ENCODE data around the gene KATNAL1.

The KATNAL1 gene

DNA sequence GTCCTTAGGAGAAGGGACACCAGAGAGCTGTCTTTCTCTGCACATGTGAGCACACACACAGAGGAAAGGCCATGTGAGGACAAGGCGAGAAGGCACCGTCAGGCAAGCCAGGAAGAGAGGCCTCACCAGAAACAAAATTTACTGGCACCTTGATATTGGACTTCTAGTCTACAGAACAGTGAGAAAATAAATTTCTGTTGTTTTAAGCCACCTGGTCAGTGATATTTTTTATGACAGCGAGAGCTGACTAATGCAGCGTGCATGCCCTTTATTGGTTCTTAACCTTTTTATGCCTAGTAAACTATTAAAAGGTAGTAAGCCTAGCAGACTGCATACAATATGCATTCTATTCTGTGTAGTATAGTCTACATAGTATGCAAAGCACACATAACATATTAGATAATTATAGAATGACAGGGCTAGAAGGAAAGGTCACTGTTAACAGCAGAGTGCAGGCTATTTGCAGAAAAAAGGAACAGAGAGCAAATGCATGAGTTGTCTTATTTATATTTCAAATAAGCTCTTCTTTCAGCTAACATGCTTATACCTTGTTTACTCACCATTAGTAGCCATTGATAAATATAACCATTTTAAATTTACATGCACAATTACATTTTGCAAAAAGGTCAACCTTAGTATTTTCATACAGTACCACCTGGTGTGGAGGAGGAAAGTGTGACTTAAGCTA is 25.2 kb upstream of the KATNAL1 start:
- H3K4me1 ChIP-seq (ENCODE audit: control insufficient read depth in 5 of 5, insufficient read depth in 5 of 5, low read length in 5 of 5), result peaks cover 0 to 7% (median 4%) of the 10 kb centered on the region in 5 donors
- no peaks in the 10 kb centered on the region for H3K36me3 ChIP-seq (ENCODE audit: control insufficient read depth in 5 of 5, insufficient read depth in 5 of 5, low read length in 5 of 5)
- H3K9me3 ChIP-seq (ENCODE audit: control insufficient read depth in 5 of 5, low read length in 5 of 5), result no peaks in the 10 kb centered on the region
- no peak overlapping the region for H3K9ac ChIP-seq (ENCODE audit: low read length in 5 of 5)
- H3K4me3 ChIP-seq (ENCODE audit: low read depth in 1 of 5, low read length in 5 of 5), result no peak overlapping the region
- no peaks in the 10 kb centered on the region for H3K27me3 ChIP-seq (ENCODE audit: control insufficient read depth in 5 of 5, insufficient read depth in 4 of 5, low read length in 5 of 5)
- no peak overlapping the region for H3K27ac ChIP-seq (ENCODE audit: low read depth, low read length)

DNA sequence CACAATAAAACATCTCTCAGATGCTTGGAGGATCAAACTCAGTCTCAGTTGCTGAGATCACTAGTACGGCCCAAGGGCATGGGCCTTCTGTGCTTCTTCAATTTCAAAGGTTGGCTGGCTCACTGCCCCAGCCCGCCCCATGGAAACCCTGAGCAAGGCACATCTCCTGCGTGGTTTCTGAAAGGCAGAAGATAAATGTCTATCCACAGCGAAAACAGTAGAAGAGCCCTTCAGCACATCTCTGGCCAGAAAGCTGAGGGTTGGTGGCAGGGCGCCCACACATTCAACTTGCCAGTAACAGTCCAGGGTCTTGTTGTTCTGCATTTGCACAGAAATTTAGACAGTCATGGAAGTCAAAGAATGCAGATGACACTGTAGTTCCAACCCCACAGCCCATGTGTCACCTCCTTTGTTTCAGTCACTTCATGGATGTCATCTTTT is 24.0 kb upstream of the KATNAL1 start:
- Histone ChIP-seq H3K9me3 (ENCODE audit: control insufficient read depth in 5 of 5, low read length in 5 of 5) (peaks cover 0 to 2% (median 0%) of the 10 kb centered on the region in 5 donors), H3K36me3 (ENCODE audit: control insufficient read depth in 5 of 5, insufficient read depth in 5 of 5, low read length in 5 of 5) (no peaks in the 10 kb centered on the region), H3K27me3 (ENCODE audit: control insufficient read depth in 5 of 5, insufficient read depth in 4 of 5, low read length in 5 of 5) (no peaks in the 10 kb centered on the region), H3K4me3 (ENCODE audit: low read depth in 1 of 5, low read length in 5 of 5) (no peak overlapping the region), H3K4me1 (ENCODE audit: control insufficient read depth in 5 of 5, insufficient read depth in 5 of 5, low read length in 5 of 5) (peaks cover 0 to 7% (median 4%) of the 10 kb centered on the region in 5 donors), H3K27ac (ENCODE audit: low read depth, low read length) (peak overlapping the region; percentile 11), H3K9ac (ENCODE audit: low read length in 5 of 5) (no peak overlapping the region)

DNA sequence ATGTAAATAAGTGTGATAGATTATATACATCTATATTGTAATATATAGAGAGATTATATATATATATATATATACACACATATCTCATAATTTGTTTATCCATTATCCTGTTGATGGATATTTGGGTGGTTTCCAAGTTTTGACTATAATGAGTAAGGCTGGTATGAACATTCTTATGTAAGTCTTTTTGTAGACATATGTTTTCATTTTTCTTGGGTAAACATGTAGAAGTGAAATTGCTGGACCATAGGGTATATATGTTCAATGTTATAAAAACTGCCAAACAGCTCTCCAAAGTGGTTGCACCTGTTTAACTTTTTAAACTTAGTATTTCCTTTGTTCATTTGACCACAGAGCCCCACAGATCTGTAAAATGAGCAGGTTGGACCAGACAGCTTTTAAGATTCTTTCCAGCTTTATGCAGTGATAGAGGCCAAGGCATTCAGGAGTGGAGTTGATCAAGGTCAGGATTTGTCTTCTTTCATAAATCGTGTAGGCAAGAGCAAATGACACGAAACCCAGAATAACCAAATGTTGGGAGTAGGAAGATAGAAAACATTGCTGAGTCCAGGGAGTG is 21.7 kb upstream of the KATNAL1 start:
- no peak overlapping the region for H3K27ac ChIP-seq (ENCODE audit: low read depth, low read length)
- H3K9me3 ChIP-seq (ENCODE audit: control insufficient read depth in 5 of 5, low read length in 5 of 5), result peaks cover 0 to 2% (median 0%) of the 10 kb centered on the region in 5 donors
- H3K4me1 ChIP-seq (ENCODE audit: control insufficient read depth in 5 of 5, insufficient read depth in 5 of 5, low read length in 5 of 5), result peaks cover 0 to 7% (median 0%) of the 10 kb centered on the region in 5 donors
- H3K4me3 ChIP-seq (ENCODE audit: low read depth in 1 of 5, low read length in 5 of 5), result no peak overlapping the region
- no peaks in the 10 kb centered on the region for H3K36me3 ChIP-seq (ENCODE audit: control insufficient read depth in 5 of 5, insufficient read depth in 5 of 5, low read length in 5 of 5)
- no peak overlapping the region for H3K9ac ChIP-seq (ENCODE audit: low read length in 5 of 5)
- no peaks in the 10 kb centered on the region for H3K27me3 ChIP-seq (ENCODE audit: control insufficient read depth in 5 of 5, insufficient read depth in 4 of 5, low read length in 5 of 5)

DNA sequence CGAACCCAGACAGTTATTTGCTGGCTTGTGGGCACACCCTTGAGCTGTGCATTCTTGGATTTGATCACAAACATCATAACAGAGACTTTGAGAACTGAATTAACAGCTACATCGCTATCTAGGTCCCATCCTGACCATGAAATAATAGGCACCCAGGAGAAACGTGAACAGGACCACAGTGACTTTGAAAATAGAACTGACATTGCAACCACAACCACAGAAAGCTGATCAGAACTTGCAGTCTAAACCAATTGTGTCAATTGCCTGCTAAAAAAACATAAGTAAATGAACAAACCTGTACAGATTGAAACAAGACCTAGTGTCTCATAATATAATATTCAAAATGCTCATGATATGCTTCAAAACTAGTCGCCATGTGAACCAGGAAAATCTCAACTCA is 18.3 kb upstream of the KATNAL1 start:
- H3K9me3 ChIP-seq (ENCODE audit: control insufficient read depth in 5 of 5, low read length in 5 of 5), result peaks cover 0 to 2% (median 0%) of the 10 kb centered on the region in 5 donors
- H3K27me3 ChIP-seq (ENCODE audit: control insufficient read depth in 5 of 5, insufficient read depth in 4 of 5, low read length in 5 of 5), result no peaks in the 10 kb centered on the region
- no peaks in the 10 kb centered on the region for H3K36me3 ChIP-seq (ENCODE audit: control insufficient read depth in 5 of 5, insufficient read depth in 5 of 5, low read length in 5 of 5)
- no peaks in the 10 kb centered on the region for H3K4me1 ChIP-seq (ENCODE audit: control insufficient read depth in 5 of 5, insufficient read depth in 5 of 5, low read length in 5 of 5)
- H3K9ac ChIP-seq (ENCODE audit: low read length in 5 of 5), result no peak overlapping the region
- no peak overlapping the region for H3K27ac ChIP-seq (ENCODE audit: low read depth, low read length)
- no peak overlapping the region for H3K4me3 ChIP-seq (ENCODE audit: low read depth in 1 of 5, low read length in 5 of 5)

DNA sequence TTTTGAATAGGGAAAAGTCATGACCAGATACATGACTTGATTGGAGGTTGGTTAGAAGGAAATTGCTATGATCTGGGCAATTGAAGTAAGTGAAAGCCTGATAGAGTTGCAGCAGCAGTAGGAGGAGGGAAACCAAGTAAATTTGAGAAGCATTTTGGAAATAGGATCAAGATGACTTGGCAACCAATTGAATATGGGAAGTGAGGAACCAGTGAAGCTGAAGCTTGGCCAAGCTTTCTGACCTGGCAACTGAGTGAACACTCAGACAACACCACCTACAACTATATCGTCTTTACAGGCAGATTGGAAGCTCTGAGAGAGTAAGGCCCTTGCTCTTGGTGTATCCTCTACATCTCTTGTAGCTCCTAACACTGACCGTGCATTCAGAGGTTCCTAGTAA is 16.2 kb upstream of the KATNAL1 start:
- Histone ChIP-seq H3K9me3 (ENCODE audit: control insufficient read depth in 5 of 5, low read length in 5 of 5) (peaks cover 0 to 2% (median 0%) of the 10 kb centered on the region in 5 donors), H3K4me3 (ENCODE audit: low read depth in 1 of 5, low read length in 5 of 5) (no peak overlapping the region), H3K36me3 (ENCODE audit: control insufficient read depth in 5 of 5, insufficient read depth in 5 of 5, low read length in 5 of 5) (no peaks in the 10 kb centered on the region), H3K9ac (ENCODE audit: low read length in 5 of 5) (no peak overlapping the region), H3K27ac (ENCODE audit: low read depth, low read length) (no peak overlapping the region), H3K4me1 (ENCODE audit: control insufficient read depth in 5 of 5, insufficient read depth in 5 of 5, low read length in 5 of 5) (peaks cover 0 to 12% (median 11%) of the 10 kb centered on the region in 5 donors), H3K27me3 (ENCODE audit: control insufficient read depth in 5 of 5, insufficient read depth in 4 of 5, low read length in 5 of 5) (no peaks in the 10 kb centered on the region)

DNA sequence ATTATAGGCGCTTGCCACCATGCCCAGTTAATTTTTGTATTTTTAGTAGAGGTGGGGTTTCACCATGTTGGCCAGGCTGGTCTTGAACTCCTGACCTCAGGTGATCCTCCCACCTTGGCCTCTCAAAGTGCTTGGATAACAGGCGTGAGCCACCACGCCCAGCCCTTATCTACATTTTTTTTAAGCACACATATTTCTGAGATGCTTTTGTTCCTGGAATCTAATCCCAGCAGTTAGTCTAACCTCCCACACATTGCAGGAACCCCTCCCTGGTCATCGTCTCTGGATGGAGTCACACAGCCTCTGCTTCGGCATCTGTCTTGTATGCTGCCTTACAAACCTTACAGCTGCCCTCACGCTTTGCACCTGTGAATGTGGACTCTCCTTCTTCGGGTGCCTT is 15.1 kb upstream of the KATNAL1 start:
- H3K27ac ChIP-seq (ENCODE audit: low read depth, low read length), result no peak overlapping the region
- H3K4me1 ChIP-seq (ENCODE audit: control insufficient read depth in 5 of 5, insufficient read depth in 5 of 5, low read length in 5 of 5), result peaks cover 0 to 21% (median 17%) of the 10 kb centered on the region in 5 donors
- no peak overlapping the region for H3K9ac ChIP-seq (ENCODE audit: low read length in 5 of 5)
- H3K27me3 ChIP-seq (ENCODE audit: control insufficient read depth in 5 of 5, insufficient read depth in 4 of 5, low read length in 5 of 5), result no peaks in the 10 kb centered on the region
- peaks cover 0 to 2% (median 0%) of the 10 kb centered on the region in 5 donors for H3K9me3 ChIP-seq (ENCODE audit: control insufficient read depth in 5 of 5, low read length in 5 of 5)
- H3K4me3 ChIP-seq (ENCODE audit: low read depth in 1 of 5, low read length in 5 of 5), result no peak overlapping the region
- H3K36me3 ChIP-seq (ENCODE audit: control insufficient read depth in 5 of 5, insufficient read depth in 5 of 5, low read length in 5 of 5), result no peaks in the 10 kb centered on the region

DNA sequence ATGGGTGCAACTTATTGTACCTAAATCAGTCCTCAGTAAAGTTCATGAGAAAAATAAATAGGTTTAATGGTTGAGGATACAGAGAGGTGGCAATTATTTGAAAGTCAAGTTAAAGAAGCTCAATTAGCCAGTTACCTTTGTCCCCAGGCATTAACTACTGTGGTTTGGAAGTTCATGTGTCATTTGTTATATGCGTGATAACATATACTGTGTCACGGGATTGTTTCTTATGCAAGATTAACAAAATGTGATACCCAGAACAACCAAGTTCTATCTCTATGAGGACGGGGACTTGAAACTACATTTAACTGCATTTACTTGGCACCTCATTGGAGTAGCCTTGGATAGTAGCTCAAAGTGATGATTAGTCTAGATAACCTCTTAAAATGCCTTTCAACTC is 13.9 kb upstream of the KATNAL1 start:
- Histone ChIP-seq H3K9me3 (ENCODE audit: control insufficient read depth in 5 of 5, low read length in 5 of 5) (no peaks in the 10 kb centered on the region), H3K9ac (ENCODE audit: low read length in 5 of 5) (no peak overlapping the region), H3K36me3 (ENCODE audit: control insufficient read depth in 5 of 5, insufficient read depth in 5 of 5, low read length in 5 of 5) (no peaks in the 10 kb centered on the region), H3K4me3 (ENCODE audit: low read depth in 1 of 5, low read length in 5 of 5) (no peak overlapping the region), H3K27me3 (ENCODE audit: control insufficient read depth in 5 of 5, insufficient read depth in 4 of 5, low read length in 5 of 5) (no peaks in the 10 kb centered on the region), H3K27ac (ENCODE audit: low read depth, low read length) (no peak overlapping the region), H3K4me1 (ENCODE audit: control insufficient read depth in 5 of 5, insufficient read depth in 5 of 5, low read length in 5 of 5) (peaks cover 0 to 24% (median 17%) of the 10 kb centered on the region in 5 donors)

DNA sequence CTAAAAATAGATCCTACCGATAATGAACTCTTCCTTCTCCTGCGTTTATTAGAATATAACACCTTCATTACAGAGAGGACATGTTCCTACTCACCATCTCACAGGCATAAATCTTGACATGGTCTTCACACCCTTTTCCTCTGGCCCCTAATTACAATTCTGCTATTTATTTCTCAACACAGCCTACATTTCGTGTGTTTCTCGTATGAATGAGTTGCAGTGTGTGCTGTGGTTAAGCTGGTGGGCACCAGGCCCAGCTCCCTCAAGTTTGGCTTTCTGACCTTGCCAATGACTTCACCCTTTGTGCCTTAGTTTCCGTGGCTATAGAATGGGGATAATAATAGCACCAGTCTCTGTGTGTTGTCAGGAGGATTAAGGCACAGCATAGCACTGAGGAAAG is 12.3 kb upstream of the KATNAL1 start:
- H3K4me3 ChIP-seq (ENCODE audit: low read depth in 1 of 5, low read length in 5 of 5), result no peak overlapping the region
- H3K27me3 ChIP-seq (ENCODE audit: control insufficient read depth in 5 of 5, insufficient read depth in 4 of 5, low read length in 5 of 5), result no peaks in the 10 kb centered on the region
- H3K9me3 ChIP-seq (ENCODE audit: control insufficient read depth in 5 of 5, low read length in 5 of 5), result no peaks in the 10 kb centered on the region
- no peaks in the 10 kb centered on the region for H3K36me3 ChIP-seq (ENCODE audit: control insufficient read depth in 5 of 5, insufficient read depth in 5 of 5, low read length in 5 of 5)
- peak overlapping the region; percentile 66 for H3K27ac ChIP-seq (ENCODE audit: low read depth, low read length)
- no peak overlapping the region for H3K9ac ChIP-seq (ENCODE audit: low read length in 5 of 5)
- H3K4me1 ChIP-seq (ENCODE audit: control insufficient read depth in 5 of 5, insufficient read depth in 5 of 5, low read length in 5 of 5), result peaks cover 0 to 25% (median 17%) of the 10 kb centered on the region in 5 donors

DNA sequence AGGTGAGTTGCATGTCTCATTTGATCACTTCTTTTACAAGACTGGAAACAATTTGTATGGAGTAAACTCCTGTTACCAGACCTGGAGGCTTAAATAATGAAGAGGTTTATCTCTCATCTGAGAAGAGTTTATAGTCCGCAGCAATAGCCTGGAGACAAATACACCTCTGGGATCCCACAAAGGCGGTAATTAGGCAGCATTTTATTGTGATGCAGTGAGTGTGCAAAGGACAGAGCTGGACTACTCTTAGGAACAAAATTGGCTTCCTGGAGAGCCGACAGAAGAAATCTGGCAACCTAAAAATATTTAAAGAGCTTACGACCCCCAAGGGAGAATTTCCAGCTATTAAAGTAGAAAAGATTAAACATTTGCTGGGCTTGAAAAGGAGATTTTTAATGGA is 11.8 kb upstream of the KATNAL1 start:
- Histone ChIP-seq H3K9ac (ENCODE audit: low read length in 5 of 5) (no peak overlapping the region), H3K27ac (ENCODE audit: low read depth, low read length) (peak overlapping the region; percentile 66), H3K36me3 (ENCODE audit: control insufficient read depth in 5 of 5, insufficient read depth in 5 of 5, low read length in 5 of 5) (no peaks in the 10 kb centered on the region), H3K4me1 (ENCODE audit: control insufficient read depth in 5 of 5, insufficient read depth in 5 of 5, low read length in 5 of 5) (peaks cover 0 to 25% (median 17%) of the 10 kb centered on the region in 5 donors), H3K4me3 (ENCODE audit: low read depth in 1 of 5, low read length in 5 of 5) (no peak overlapping the region), H3K27me3 (ENCODE audit: control insufficient read depth in 5 of 5, insufficient read depth in 4 of 5, low read length in 5 of 5) (no peaks in the 10 kb centered on the region), H3K9me3 (ENCODE audit: control insufficient read depth in 5 of 5, low read length in 5 of 5) (no peaks in the 10 kb centered on the region)

DNA sequence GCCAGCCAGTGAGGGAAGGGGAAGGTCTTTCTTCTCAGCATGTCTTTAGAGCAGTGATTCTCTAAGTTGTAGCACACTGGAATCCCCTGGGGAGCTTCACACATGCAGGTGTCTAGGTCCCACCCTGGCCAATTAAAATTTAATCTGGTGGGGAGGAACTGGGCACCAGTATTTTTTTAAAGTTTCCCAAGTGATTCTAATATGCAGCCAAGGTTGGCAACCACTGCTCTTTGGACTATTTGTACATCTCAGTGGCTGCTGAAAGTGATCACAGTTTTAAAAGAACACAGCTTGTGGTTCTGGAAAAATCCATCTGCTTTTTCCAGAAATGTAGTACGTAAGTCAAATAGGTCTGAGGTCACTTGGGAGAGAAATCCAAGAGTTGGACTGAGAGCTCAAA is 10.7 kb upstream of the KATNAL1 start:
- Histone ChIP-seq H3K4me3 (ENCODE audit: low read depth in 1 of 5, low read length in 5 of 5) (no peak overlapping the region), H3K9me3 (ENCODE audit: control insufficient read depth in 5 of 5, low read length in 5 of 5) (no peaks in the 10 kb centered on the region), H3K27me3 (ENCODE audit: control insufficient read depth in 5 of 5, insufficient read depth in 4 of 5, low read length in 5 of 5) (no peaks in the 10 kb centered on the region), H3K4me1 (ENCODE audit: control insufficient read depth in 5 of 5, insufficient read depth in 5 of 5, low read length in 5 of 5) (peaks cover 0 to 31% (median 22%) of the 10 kb centered on the region in 5 donors), H3K9ac (ENCODE audit: low read length in 5 of 5) (no peak overlapping the region), H3K27ac (ENCODE audit: low read depth, low read length) (peak overlapping the region; percentile 61), H3K36me3 (ENCODE audit: control insufficient read depth in 5 of 5, insufficient read depth in 5 of 5, low read length in 5 of 5) (no peaks in the 10 kb centered on the region)

Data from subcutaneous abdominal adipose tissue (tissue), 5 donors.